Frontal cortex (tissue), 4 donors: ENCODE results near the gene LEO1. TPM values are rescaled to one million over a fixed set of nuclear protein-coding genes. Genes with fewer than 3 reads are reported as not detected.

ENCODE experiments used
- DNase-seq, 2 donors: peaks; one replicate each; pipeline ENCODE4 v3.0.0; 2012; ENCODE audit warnings: low spot score in 2 of 2
- FAIRE-seq: peaks from 2 replicates; lab custom pipeline; 2012; peaks lifted over from hg19 to GRCh38; lab: Jason Lieb, UNC
- total RNA-seq: library from RNA; depleted of rRNA; stranded (reverse); fragments of >200 nt; gene quantifications from one replicate; pipeline ENCODE4 v1.2.3, GENCODE V29; 2014
- donor health status: control.
- donor health status: control.
- donor health status: control.

The LEO1 gene
- 47.7 TPM for total RNA-seq

DNA sequence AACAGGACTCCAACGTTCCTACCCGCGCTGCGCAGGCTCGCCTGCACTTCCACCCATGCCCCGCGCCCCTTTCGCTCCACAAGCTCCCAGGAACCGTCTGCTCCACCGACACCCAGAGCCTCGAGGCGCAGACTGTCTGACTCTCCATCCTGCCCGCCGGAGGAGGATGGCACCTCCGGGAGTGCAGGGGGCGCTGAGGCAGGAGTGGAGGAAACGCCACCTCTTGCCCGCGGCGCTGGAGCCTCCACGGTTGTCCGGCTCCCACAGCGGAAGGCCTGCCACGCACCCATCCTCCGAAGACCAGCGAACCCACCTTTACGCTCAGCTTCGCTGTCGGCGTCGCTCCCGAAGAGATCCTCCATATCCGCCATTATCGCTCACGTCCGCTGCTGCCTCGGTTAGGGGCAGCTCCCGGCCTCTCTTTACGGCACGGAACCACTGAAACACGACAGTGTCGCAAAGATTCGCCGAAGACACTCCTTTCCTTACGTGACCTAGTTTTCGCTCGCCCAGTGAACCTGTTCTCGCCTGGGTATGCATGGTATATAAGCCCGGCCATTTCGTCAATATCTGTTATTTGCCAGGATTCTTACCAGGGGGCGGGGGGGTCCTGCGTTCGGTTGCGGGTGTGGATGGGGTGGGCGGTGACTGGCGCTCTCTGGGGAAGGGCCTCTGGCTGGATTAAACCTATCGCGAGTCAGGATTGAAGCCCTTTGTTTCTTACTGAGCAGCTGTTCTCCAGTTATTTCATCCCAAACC lies at the start of gene LEO1:
Gene LEO1, minus strand, starts transcription at position 404 of the 759 bp plus-strand sequence. Its CDS starts 33 bp downstream, at position 371.
- DNase-seq (peak; percentile 71 to 89), FAIRE-seq (no peak)

GRCh38 chr15:52021128-52021671 lies 49.6 kb upstream of the LEO1 start:
- FAIRE-seq (no peak), DNase-seq (peak in 1 of 2 donors; percentile 64)

DNA sequence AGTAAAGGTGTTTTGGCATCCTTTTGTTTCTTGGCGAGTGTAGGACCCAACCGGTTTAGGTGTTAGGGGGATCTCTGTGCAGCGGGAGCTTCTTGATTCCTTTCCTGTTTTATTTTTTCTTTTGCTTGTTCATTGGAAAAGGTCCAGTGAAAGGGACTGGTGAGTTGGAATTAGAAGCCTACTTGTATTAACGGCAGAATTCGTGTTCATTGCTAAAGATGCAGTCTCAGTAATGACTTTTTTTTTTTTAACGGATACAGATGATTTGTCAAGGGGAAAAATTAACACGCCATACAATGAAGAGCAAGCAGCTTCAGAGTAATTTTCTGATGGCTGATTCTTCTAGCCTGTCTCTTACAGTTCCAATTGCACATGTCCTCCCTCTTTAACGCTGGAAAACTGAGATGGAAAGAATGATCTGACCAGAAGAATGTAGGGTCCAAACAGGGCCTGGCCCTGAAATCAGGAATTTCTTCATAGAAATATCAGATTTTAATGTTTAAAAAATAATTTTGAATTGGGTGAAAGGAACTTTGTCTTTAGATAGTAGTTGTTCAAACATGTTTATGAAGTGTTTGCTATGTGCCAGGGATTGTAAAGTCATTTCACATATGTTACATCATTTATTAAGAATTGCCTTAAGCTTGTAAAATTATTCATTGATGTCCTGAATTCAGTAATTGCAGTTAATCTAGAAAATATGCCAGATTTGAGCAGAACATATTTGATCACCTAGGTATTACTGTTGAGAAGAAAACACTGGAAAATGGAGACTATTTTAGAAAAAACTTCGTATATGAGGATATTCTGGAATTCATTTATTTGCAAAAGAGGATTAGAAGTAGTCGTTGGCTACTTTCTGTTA lies 48.9 kb upstream of the LEO1 start:
- FAIRE-seq, result no peak
- no peak for DNase-seq

- DNase-seq (peak; percentile 79 to 94), FAIRE-seq (no peak)
Observed at GRCh38 chr15:52019394-52020220, 48.0 kb upstream of the LEO1 start.

- FAIRE-seq, result no peak
- DNase-seq, result peak; percentile 99
Observed at GRCh38 chr15:52018693-52019393, 47.3 kb upstream of the LEO1 start, which contains the start of gene MAPK6. TSS of gene MAPK6 (plus strand) at chr15:52019219. CDS start at chr15:52046461, 27,242 bp downstream.

- FAIRE-seq, result no peak
- DNase-seq, result no peak
Observed at GRCh38 chr15:52018244-52018643, 46.7 kb upstream of the LEO1 start.

DNA sequence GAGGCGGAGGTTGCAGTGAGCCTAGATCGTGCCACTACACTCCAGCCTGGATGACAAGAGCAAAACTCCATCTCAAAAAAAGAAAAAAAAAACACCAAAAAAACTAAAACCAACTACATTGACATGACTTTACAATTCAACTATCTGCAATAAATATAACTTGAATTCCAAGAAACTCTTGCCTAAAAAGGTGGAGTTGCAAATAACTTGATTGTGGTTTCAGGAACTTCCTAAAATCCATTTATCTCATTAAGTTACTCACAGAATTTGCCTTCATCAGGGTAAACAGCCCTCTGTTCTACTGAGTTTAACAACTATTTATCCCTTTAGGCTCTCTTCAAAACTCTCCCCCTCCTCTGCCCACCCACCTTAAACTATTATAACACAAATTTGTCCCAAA lies 44.7 kb upstream of the LEO1 start:
- FAIRE-seq, result no peak
- no peak for DNase-seq

GRCh38 chr15:52014616-52015015 lies 43.0 kb upstream of the LEO1 start:
- DNase-seq, result no peak
- no peak for FAIRE-seq

GRCh38 chr15:52013151-52013791 lies 41.7 kb upstream of the LEO1 start:
- no peak for DNase-seq
- FAIRE-seq, result no peak

DNA sequence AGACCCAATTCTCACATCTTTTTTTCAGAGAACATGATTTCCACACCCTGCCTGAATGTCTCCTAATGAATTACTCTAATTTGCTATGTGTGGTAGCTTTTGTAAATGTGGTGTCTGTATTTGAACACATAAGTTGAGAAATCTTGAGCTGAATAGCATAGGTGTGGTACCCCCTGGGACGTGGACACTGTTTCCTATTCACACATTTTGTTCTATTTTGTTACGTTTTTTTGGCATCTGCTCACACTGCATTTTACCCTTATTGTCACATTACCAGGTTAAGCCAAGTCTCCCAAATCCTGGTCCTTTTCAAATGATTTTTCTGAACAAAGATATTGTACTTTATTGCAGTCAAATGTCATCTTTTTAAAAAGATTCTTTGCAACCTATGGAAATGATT lies 40.6 kb upstream of the LEO1 start:
- FAIRE-seq (no peak), DNase-seq (no peak)

DNA sequence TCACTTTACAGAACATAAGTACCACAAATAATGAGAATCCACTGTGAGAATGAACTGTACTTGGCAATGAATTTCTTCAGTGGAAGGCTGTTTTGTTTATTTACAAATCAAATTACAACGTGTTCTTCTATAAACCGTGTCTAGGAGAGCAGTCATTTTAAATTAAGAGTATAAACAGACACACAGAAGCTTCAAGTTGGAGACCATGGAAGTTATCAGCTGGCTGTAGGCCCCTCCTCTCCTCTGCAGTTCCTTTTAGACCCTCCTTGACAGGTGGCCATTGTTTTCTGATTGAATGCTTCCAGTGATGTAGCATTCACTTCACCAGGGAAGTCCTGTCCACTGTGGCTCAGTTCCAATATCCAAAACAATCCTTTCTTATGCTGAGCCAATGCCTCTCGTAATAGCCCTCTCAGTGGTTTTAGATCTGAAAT lies 40.1 kb upstream of the LEO1 start:
- FAIRE-seq (no peak), DNase-seq (peak; percentile 35 to 44)

- FAIRE-seq (no peak), DNase-seq (no peak)
Observed at GRCh38 chr15:52010633-52011595, 39.3 kb upstream of the LEO1 start.

DNA sequence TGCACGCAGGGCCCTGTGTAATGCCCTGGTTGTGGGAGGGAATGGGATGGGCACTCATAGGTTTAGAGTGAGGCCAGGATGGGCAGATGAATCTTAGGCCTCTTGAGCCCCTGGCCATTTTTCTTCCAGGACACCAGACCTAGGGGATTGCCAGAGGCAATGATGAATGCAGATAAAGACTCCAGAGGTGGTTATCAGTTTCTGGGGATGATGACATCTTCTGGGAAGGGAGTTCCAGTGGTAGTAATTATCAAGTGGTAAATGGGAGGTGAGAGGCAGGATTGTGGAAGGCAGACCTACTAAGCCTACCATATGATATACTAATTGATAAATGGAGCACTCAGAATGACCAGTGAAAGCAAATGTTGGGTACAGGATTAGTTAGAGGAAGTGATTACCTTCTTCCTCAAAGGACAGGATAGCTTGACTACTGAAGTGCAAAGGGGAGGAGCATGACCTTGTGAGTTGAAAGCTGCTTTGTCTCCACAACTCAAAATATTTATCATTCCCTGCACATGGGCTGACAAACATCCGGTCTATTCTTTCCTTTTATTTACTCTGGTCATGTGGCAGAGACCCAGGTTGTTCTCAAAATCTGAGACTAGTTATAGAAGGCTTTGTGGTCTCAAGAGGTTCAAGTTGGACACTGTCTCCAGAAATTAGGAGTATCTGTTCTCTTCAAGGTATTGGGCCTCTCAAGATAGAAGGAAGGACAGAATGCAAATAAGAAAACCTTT lies 37.3 kb upstream of the LEO1 start:
- DNase-seq (no peak), FAIRE-seq (no peak)

DNA sequence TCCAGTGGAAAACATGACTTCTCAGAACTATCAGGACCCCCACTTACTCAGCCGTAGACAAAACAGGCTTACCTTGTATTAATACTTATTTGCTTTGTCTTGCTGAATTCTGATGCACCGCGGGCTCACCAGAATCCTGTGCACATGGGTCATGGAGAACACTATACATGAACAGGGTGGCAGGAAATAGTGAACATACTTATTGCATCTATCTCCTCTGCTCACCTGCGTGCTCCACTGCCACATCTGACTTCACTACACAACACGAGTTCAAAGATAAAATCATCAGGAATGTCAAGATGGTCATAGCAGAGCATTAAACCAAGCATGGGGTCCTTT lies 36.8 kb upstream of the LEO1 start:
- no peak for DNase-seq
- FAIRE-seq, result no peak

- DNase-seq, result no peak
- FAIRE-seq, result no peak
Observed at GRCh38 chr15:52006702-52007340, 35.2 kb upstream of the LEO1 start.
